Measurements from ENCODE around the gene AFF3.

Gene AFF3

GRCh38 chr2:100066856-100067255 is 75.5 kb downstream of the AFF3 start:
- no peak for DNase-seq

- no peak for DNase-seq
These were observed 76.1 kb downstream of the AFF3 start for GRCh38 chr2:100066246-100066645.

GRCh38 chr2:100064592-100065428 is 77.6 kb downstream of the AFF3 start:
- DNase-seq, result no peak

GRCh38 chr2:100064165-100064564 is 78.2 kb downstream of the AFF3 start:
- no peak for DNase-seq

GRCh38 chr2:100063459-100063953 is 78.9 kb downstream of the AFF3 start:
- no peak for DNase-seq

GRCh38 chr2:100062336-100062735 is 80.1 kb downstream of the AFF3 start:
- DNase-seq, result no peak

GRCh38 chr2:100060875-100061274 is 81.5 kb downstream of the AFF3 start:
- no peak for DNase-seq

- DNase-seq, result no peak
These were observed 82.8 kb downstream of the AFF3 start for GRCh38 chr2:100059638-100060037.

GRCh38 chr2:100057901-100058261 is 84.5 kb downstream of the AFF3 start:
- no peak for DNase-seq

GRCh38 chr2:100054426-100054825 is 88.0 kb downstream of the AFF3 start:
- no peak for DNase-seq

- no peak for DNase-seq
These were observed 89.1 kb downstream of the AFF3 start for GRCh38 chr2:100053087-100053885.

GRCh38 chr2:100052650-100053049 is 89.7 kb downstream of the AFF3 start:
- no peak for DNase-seq

GRCh38 chr2:100051253-100051652 is 91.1 kb downstream of the AFF3 start:
- no peak for DNase-seq

GRCh38 chr2:100050685-100051084 is 91.7 kb downstream of the AFF3 start:
- no peak for DNase-seq

- no peak for DNase-seq
These were observed 95.1 kb downstream of the AFF3 start for GRCh38 chr2:100046961-100047947.

GRCh38 chr2:100045000-100045399 is 97.4 kb downstream of the AFF3 start:
- DNase-seq, result no peak

- no peak for DNase-seq
These were observed 98.5 kb downstream of the AFF3 start for GRCh38 chr2:100043891-100044255.

- DNase-seq, result no peak
These were observed 99.1 kb downstream of the AFF3 start for GRCh38 chr2:100043081-100043890.

- no peak for DNase-seq
These were observed 99.8 kb downstream of the AFF3 start for GRCh38 chr2:100042562-100042961.

GRCh38 chr2:100041946-100042345 is 100.4 kb downstream of the AFF3 start:
- no peak for DNase-seq

GRCh38 chr2:100041385-100041784 is 101.0 kb downstream of the AFF3 start:
- DNase-seq, result no peak

GRCh38 chr2:100040906-100041305 is 101.5 kb downstream of the AFF3 start:
- DNase-seq, result no peak
